ENCODE data around the gene INTS6L.

The INTS6L gene

DNA sequence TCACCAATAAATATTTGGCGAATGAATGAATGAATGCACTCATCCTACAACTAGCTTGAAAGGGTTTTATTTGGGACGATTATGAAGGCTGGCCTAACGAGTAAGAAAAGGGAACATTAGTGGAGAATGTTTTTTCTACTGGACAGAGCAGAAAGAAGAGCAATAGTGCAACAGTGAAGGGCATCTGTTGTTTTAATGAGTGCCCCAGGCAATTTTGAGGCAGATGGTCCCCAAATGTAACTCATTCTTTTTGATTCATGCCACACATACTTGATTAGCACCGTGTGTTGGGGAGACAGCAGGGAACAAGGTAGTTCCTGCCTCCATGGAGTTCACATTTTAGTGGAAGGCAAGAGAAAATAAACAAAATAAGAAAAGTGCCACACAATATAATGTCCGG, 22.7 kb upstream of the INTS6L start:
- Histone ChIP-seq H3K79me2 (ENCODE audit: insufficient read depth, low read length) (no peaks in the 10 kb centered on the region), H3K9me2 (replicated peaks; ENCODE audit: insufficient read depth, low read length) (no peaks in the 10 kb centered on the region), H3K4me2 (ENCODE audit: low read depth, low read length, poor library complexity, severe bottlenecking) (no peak overlapping the region), H3K36me3 (ENCODE audit: low read length) (no peaks in the 10 kb centered on the region), H4K20me1 (ENCODE audit: low read depth, low read length) (no peaks in the 10 kb centered on the region), H3K4me3 (ENCODE audit: insufficient read depth, low read length, poor library complexity, severe bottlenecking) (no peak overlapping the region), H2AFZ (ENCODE audit: low read depth, low read length, severe bottlenecking) (no peak overlapping the region), H3K9ac (ENCODE audit: low read length) (no peak overlapping the region), H3K27ac (ENCODE audit: low read depth, low read length) (no peak overlapping the region), H3K27me3 (ENCODE audit: low read length) (no peaks in the 10 kb centered on the region), H3F3A (ENCODE audit: insufficient read depth) (no peaks in the 10 kb centered on the region), H3K9me3 (ENCODE audit: insufficient read depth, low read length) (no peaks in the 10 kb centered on the region)
- TF ChIP-seq, protein P1, sequence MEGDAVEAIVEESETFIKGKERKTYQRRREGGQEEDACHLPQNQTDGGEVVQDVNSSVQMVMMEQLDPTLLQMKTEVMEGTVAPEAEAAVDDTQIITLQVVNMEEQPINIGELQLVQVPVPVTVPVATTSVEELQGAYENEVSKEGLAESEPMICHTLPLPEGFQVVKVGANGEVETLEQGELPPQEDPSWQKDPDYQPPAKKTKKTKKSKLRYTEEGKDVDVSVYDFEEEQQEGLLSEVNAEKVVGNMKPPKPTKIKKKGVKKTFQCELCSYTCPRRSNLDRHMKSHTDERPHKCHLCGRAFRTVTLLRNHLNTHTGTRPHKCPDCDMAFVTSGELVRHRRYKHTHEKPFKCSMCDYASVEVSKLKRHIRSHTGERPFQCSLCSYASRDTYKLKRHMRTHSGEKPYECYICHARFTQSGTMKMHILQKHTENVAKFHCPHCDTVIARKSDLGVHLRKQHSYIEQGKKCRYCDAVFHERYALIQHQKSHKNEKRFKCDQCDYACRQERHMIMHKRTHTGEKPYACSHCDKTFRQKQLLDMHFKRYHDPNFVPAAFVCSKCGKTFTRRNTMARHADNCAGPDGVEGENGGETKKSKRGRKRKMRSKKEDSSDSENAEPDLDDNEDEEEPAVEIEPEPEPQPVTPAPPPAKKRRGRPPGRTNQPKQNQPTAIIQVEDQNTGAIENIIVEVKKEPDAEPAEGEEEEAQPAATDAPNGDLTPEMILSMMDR (IDR thresholded peaks at IDR 0.05; ENCODE audit: insufficient read depth, low read length, poor library complexity, severe bottlenecking): no peak
- TF ChIP-seq EZH2phosphoT487 (conservative IDR thresholded peaks at IDR 0.05; ENCODE audit: low read length): no peak

GRCh38 chrX:135498236-135498635, 22.2 kb upstream of the INTS6L start:
- Histone ChIP-seq H3K36me3 (ENCODE audit: low read length) (no peaks in the 10 kb centered on the region), H3K9me3 (ENCODE audit: insufficient read depth, low read length) (no peaks in the 10 kb centered on the region), H3K4me2 (ENCODE audit: low read depth, low read length, poor library complexity, severe bottlenecking) (no peak overlapping the region), H3F3A (ENCODE audit: insufficient read depth) (no peaks in the 10 kb centered on the region), H3K4me3 (ENCODE audit: insufficient read depth, low read length, poor library complexity, severe bottlenecking) (no peak overlapping the region), H4K20me1 (ENCODE audit: low read depth, low read length) (no peaks in the 10 kb centered on the region), H3K27me3 (ENCODE audit: low read length) (no peaks in the 10 kb centered on the region), H3K9me2 (replicated peaks; ENCODE audit: insufficient read depth, low read length) (no peaks in the 10 kb centered on the region), H3K27ac (ENCODE audit: low read depth, low read length) (no peak overlapping the region), H3K9ac (ENCODE audit: low read length) (no peak overlapping the region), H3K79me2 (ENCODE audit: insufficient read depth, low read length) (no peaks in the 10 kb centered on the region), H2AFZ (ENCODE audit: low read depth, low read length, severe bottlenecking) (no peak overlapping the region)
- TF ChIP-seq, protein P1 (IDR thresholded peaks at IDR 0.05; ENCODE audit: insufficient read depth, low read length, poor library complexity, severe bottlenecking): no peak
- no peak for TF ChIP-seq EZH2phosphoT487 (conservative IDR thresholded peaks at IDR 0.05; ENCODE audit: low read length)

DNA sequence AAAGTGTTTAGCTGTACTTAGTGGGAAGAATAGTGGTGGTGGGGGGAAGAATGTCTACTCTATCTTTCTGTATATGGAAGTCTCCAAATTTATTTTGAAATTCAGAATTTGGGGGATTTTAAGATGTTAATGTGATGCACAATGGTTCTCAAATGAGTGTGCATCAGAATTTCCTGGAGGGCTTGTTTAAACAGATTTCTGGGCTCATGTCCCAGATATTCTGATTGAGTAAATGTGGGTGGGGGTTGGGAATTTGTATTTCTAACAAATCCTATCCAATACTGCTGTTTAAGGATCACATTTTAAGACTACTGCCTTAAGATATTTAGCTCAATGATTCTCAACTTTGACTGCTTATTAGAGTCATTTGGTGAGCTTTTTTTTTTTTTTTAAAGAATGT, 15.1 kb upstream of the INTS6L start:
- Histone ChIP-seq H3K27me3 (ENCODE audit: low read length) (no peaks in the 10 kb centered on the region), H3K4me3 (ENCODE audit: insufficient read depth, low read length, poor library complexity, severe bottlenecking) (no peak overlapping the region), H2AFZ (ENCODE audit: low read depth, low read length, severe bottlenecking) (no peak overlapping the region), H3K4me2 (ENCODE audit: low read depth, low read length, poor library complexity, severe bottlenecking) (no peak overlapping the region), H3K36me3 (ENCODE audit: low read length) (no peaks in the 10 kb centered on the region), H4K20me1 (ENCODE audit: low read depth, low read length) (no peaks in the 10 kb centered on the region), H3F3A (ENCODE audit: insufficient read depth) (no peaks in the 10 kb centered on the region), H3K27ac (ENCODE audit: low read depth, low read length) (no peak overlapping the region), H3K79me2 (ENCODE audit: insufficient read depth, low read length) (no peaks in the 10 kb centered on the region), H3K9me2 (replicated peaks; ENCODE audit: insufficient read depth, low read length) (no peaks in the 10 kb centered on the region), H3K9me3 (ENCODE audit: insufficient read depth, low read length) (no peaks in the 10 kb centered on the region), H3K9ac (ENCODE audit: low read length) (no peak overlapping the region)
- no peak for TF ChIP-seq EZH2phosphoT487 (conservative IDR thresholded peaks at IDR 0.05; ENCODE audit: low read length)
- TF ChIP-seq, protein P1 (IDR thresholded peaks at IDR 0.05; ENCODE audit: insufficient read depth, low read length, poor library complexity, severe bottlenecking): no peak
